HG02981 (cell line): ENCODE data around the gene CTSL.
"Not testable (repeated sequence)": the region's sequence is repeated elsewhere in the genome, so short reads cannot be mapped to it uniquely, and the experiment has no call there.

Experiments used
- ATAC-seq: cut with Tn5 transposase; IDR thresholded peaks from one replicate; pipeline ENCODE4 v1.9.1; 2021; ENCODE audit warnings: mild to moderate bottlenecking, moderate library complexity; ENCODE audit not compliant: unreplicated experiment

The CTSL gene

DNA sequence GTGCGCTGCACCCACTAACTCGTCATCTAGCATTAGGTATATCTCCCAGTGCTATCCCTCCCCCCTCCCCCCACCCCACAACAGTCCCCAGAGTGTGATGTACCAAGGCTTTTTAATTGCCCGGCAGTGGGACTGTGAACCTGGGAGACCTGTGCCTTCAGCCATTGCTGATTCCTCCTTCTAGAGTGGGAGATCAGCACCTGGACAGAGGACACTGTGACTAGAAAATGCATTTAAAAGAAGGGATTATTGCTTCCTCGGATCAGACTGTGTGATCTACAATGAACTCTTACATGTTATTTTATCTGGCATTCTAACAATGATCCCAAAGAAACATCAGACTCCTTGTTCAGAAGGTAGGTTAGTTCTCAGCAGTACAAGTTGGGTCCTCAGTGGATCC, 25.9 kb downstream of the CTSL start:
- no peak for ATAC-seq

DNA sequence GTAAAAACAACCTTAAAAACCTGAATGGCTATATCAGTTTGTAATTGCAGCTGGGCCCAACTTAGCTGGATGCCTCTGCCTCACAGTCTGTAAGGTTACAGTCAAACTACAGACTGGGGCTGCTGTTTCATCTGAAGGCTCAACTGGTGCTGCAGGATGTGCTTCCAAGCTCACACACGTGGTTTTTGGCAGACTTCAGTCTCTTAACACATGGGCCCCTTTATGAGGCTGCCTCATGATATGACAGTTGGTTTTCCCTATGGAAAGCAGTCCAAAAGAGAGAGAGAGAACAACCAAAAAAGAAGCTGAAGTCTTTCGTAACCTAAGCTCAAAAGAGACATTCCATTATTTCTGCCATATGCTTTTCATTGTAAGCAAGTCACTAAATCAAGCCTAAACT, 27.4 kb downstream of the CTSL start:
- no peak for ATAC-seq

DNA sequence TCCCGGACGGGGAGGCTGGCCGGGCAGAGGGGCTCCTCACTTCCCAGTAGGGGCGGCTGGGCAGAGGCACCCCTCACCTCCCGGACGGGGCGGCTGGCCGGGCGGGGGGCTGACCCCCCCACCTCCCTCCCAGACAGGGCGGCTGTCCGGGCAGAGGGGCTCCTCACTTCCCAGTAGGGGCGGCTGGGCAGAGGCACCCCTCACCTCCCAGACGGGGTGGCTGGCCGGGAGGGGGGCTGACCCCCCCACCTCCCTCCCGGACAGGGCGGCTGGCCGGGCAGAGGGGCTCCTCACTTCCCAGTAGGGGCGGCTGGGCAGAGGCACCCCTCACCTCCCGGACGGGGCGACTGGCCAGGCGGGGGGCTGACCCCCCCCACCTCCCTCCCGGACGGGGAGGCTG, 32.4 kb downstream of the CTSL start:
- ATAC-seq, result not testable (repeated sequence)

DNA sequence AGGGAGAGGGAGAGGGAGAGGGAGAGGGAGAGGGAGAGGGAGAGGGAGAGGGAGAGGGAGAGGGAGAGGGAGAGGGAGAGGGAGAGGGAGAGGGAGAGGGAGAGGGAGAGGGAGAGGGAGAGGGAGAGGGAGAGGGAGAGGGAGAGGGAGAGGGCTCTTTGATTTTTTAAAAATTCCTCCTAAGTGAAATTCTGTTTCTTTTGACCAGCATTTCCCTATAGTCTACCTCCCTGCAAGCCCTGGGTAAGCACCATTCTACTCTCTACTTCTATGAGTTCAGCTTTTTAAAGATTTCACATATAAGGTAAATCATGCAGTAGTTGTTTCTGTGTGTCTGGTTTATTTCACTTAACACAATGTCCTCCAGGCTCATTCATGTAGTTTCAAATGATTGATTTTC, 34.1 kb downstream of the CTSL start:
- ATAC-seq, result not testable (repeated sequence)

DNA sequence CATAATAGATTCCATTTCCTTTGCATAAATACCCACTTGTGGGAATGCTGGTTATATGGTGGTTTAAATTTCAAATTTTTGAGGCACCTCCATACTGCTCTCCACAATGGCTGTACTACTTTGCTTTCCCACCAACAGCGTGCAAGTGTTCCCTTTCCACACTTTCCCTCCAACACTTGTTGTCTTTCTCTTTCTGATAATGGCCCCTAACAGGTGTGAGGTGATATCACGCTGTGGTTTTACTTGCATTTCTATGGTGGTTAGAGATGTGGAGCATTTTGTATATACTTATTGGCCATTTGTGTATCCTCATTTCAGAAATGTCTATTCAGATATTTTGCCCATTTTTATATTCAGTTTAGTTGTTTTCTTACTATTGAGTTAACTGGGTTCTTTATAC, 34.6 kb downstream of the CTSL start:
- no peak for ATAC-seq

DNA sequence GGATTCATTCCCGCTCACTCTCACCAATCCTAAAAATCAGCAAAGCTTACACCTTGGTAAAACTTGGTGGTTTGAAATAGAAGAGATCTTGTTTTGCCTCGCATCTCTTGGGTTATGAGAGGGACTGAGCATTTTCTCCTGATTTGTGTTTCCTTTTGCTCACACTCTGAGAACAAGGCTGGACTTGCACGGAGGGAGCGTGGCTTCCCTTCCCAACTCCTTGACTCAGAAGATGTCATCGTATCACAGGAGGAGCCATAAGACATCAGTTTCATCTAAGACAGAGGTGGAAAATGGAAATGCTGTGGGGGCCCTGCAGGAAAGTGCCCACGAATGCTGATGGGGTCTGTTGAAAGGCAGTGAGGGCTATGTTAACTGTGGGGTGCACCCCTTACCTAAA, 37.4 kb downstream of the CTSL start:
- no peak for ATAC-seq

DNA sequence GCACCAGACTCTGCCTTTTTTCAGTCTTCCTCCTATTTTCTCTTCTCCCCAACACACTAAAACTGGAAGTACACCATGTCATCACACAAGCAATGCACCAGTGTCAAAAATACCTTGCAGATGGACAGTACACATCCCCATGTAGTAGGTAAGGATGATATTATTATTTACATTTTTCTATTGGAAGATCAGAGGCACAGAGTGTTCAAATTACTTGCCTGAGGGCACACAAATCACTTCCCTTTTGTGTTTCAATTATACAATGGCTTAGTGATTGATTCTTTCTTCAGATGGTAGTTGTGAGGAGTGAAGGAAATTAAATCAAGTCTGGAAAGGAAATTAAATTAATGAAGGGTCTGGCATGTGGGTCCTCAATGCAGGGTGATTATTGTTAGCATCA, 39.6 kb downstream of the CTSL start:
- ATAC-seq, result no peak

DNA sequence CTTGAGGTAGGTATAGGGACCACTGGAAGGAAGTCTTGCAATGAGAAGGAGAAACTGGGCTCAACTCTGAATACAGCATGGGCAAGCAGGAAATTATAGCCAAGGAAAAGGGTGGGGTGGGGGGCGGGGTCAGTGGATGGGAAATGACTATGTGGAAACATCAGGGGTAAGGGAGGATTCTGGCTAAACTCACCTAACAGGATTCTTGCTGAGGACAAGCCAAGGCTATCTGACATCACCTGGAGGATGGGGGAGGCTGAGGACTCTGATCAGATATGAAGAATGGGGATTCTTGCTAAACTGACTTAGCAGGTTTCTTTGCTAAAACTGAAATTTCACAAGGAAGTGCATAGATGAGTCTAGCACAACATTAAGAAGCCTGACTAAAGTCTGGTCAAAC, 40.8 kb downstream of the CTSL start:
- no peak for ATAC-seq

DNA sequence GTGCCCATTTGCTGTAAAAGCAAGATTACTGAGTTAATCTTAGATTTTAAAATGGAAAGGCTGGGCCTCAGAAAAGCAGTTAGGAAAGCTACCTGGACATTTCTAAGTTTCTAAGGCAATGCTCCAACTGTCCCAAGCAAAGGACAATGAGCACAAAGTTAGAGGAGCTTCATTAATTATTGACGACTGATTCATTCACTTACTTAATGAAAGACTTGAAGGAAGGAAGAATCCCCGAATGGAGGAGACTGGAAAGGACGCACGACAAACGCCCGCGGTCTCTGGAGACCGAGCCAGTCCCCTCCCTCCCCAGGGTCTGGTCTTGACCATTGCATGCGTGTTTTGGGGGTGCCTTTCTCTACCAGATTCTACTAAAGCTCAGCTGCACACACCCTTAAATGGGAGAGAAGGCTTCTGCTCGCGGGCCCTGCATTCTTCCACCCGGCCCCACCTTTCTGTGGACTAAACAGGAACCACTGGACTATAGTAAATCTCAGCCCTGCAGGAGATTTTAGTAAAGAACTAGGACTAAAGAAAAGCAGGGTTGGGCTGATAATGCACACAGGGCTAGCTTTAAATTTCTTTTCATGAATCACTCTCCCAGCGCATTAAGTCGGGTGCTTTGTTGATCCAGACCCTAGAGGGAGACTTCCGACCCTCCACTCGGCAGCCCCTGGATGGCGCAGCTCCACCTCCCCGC, 44.8 kb downstream of the CTSL start:
- no peak for ATAC-seq

DNA sequence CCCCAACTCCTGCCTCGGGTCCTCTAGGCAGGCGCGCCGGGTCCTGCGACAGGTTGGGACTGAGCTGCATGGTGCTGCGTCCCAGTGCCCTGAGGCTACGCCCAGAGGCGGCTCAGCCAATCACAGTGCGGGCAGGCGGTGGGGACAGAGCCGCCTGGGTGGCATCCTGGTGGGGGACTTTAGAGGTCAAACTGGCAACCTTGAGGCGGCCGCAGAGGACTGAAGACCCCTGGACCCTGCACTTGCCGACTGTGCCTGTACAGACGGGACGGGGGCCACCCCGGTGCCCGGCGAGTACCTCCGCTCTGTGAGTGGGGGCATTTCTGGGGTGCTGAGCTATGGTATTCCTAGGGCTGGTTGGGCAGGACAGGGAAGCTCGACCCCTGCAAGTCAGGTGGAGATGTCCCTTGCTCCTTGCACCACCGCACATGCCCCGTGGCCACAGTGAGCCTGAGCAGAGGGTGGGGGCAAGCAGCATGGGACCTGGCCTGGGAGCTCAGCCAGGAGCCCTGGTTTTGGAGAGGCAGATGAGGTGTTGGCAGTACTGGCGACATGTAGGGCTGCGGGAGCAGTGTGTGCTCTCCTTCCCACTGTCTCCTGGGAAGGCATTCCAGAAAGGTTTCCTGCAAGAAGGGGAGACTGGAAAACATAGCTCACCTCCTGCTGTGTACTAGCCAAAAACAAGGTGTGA, 45.5 kb downstream of the CTSL start:
- no peak for ATAC-seq

DNA sequence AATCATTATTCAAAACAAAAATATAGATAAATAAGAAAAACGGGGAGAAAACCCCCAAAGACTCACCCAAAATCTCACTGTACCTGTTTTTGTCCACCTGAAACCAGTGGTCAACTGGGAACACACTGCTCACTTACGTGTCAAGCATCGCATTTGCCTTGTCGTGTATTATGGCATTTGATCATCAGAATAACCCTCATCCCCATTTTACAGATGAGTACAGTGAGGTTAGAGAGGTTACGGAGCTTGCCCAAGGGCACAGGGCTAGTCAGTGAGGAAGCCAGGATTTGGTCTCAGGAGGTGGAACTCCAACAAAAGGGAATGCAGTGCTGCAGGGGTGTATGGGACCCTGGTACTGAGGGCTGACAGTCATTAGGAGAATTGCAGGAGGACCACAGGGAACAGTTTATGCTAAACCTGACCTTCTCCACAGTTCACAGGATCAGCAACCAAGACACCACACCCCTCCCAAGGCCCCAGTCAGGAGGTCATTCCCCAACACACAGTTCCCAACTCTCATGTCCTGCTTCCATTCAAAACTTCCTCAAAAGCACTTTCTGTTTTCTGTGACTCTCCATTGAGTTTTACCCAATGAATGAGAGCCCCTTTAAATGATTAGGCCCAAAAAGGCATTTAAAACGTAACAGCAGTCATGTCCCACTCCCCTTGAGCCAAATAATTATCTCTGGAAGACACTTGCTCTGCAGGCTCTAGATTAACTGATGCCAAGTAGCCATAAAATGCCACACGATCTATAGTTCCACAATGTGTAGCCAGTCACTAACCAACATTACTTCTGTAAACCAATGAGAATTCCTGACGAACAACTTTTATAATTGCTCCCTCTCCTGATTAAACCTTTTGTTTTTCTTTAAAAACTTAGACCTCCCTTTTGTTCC, 50.8 kb downstream of the CTSL start:
- ATAC-seq, result no peak

DNA sequence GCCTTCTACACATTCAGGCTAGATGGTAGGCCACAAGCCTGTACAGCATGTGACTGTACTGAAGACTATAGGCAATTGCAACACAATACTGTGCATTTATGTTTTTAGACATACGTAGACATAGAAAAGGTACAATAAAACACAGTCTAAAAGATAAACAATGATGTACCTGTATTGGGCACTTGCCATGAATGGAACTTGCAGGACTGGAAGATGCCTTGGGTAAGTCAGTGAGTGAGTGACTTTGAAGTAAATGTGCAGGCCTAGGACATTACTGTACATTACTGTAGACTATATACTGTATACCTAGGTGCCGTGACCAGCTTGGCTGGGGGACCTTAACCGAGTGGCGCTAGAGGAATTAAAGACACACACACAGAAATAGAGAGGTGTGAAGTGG, 53.1 kb downstream of the CTSL start:
- ATAC-seq, result no peak
